CD4-positive, alpha-beta T cell treated with Interleukin-4 for 1 hour (primary cell): Measurements from ENCODE around the gene NRDC.
A peak's percentile ranks its signal among the peaks of the same experiment; 100 is the strongest.
"Not testable (repeated sequence)": the region's sequence is repeated elsewhere in the genome, so short reads cannot be mapped to it uniquely, and the experiment has no call there.

ENCODE experiments used
- DNase-seq, 2 donors: peaks; one replicate each; pipeline ENCODE4 v3.0.0-alpha.2; 2020 to 2022

Gene NRDC

GRCh38 chr1:51878616-51879336 is at the start of gene NRDC:
TSS of gene NRDC (minus strand) at chr1:51878727. CDS start at chr1:51878615, 112 bp downstream.
- peak; percentile 100 for DNase-seq

GRCh38 chr1:51927029-51927428 is 48.5 kb upstream of the NRDC start:
- DNase-seq = no peak

DNA sequence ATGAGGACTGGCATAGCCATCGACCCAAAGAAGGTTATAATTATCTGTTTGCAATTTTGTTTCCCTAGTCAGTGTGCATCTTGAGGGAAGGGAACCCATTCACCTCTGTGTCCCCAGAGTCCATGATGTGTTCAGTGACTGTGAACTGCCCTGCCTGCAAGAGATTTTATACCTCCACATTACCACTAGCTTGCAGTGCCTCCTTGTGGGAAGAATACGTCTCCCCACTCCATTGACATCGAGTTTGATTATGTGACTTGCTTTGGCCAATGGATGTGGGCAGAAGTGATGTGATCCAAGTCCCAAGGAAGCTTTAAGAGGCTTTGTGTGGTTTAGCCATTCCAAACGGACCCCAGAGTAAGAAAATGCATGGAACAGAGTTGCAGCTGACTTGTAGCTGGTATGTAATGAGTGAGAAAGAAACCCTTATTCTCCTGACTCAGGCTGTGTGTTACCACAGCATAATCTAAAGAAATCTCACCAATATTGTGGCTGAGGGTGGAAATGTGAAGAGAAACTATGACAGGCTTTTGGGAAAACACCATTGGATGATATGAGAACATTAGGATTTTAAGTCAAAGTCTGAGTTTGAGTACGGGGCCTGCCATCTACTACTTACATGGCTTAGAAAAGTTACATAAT is 47.8 kb upstream of the NRDC start:
- no peak for DNase-seq

- DNase-seq = no peak
Measured at GRCh38 chr1:51924455-51924854, 45.9 kb upstream of the NRDC start.

GRCh38 chr1:51922040-51922439 is 43.5 kb upstream of the NRDC start:
- no peak for DNase-seq

DNA sequence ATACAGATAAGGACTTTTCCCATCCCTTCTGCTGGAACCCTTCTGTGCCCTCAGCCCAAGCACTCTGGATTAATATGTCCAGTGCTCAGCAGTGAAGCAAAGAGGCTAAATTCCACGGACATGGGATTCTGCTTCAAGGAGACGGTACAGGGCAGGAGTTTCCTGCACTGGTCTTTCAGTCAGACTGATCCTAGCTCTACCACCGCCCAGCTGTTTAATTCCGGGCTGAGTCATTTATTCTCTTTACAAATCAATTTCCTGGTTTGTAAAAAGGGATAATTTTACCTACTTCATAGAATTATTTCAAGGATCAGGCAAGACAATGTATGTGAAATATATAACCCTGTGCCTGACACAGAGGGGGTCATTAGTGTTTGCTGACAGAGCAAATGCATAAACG is 41.6 kb upstream of the NRDC start:
- DNase-seq = no peak

DNA sequence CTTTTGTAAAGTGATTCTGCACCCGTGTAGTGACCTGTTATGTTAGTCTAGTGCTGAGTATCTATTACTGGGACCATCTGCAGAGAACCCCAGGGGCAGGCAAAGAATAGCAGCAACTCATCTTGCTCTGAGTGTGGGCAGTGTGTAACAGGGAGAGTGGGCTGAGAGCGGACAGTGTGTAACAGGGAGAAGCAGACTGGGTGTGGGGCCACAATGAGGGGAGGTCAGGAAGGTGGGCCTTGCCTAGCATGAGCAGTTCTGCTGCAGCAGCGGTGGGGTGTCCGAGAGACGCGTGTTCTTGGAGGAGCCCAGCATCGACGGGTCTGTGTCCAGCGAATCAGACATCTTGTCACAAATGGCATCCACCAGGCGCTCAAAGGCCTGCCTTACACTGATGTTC is 41.2 kb upstream of the NRDC start:
- DNase-seq = no peak

GRCh38 chr1:51916587-51917405 is 38.3 kb upstream of the NRDC start:
- no peak for DNase-seq

DNA sequence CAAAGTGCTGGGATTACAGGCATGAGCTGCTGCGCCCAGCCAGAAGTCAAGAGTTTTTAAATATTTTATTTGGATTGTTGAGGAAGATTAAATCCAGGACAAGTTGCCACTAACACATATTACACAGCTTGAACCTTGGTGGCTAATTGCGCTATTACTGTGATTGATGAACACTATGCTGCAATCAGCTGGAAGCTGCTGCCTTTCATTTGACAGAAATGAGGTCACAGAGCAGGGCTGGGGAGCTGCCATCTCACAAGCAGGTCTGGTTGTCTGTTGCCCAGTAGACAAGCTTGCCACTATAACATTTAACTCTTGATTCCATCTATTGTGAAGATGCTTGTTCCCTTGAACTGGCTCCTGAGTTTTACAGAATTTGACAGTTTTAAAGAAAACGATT is 37.4 kb upstream of the NRDC start:
- no peak for DNase-seq

DNA sequence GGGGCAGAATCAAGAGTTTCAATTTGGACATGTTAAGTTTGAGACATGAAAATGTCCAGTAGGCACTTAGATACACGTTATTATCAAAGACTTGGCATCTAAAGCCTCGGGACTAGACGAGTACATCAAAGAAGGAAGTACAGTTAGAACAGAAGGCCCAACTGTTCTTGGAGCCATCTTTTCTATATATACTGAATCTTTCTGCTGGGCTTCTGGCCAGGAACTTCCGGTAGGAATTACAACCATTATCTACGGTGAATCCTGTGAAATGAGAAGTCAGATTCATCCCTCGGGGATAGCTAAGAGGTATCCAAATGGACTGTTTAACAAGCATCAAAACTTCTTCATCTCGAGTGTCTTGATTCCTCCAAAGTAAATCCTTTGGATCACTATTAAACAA is 34.4 kb upstream of the NRDC start:
- no peak for DNase-seq

DNA sequence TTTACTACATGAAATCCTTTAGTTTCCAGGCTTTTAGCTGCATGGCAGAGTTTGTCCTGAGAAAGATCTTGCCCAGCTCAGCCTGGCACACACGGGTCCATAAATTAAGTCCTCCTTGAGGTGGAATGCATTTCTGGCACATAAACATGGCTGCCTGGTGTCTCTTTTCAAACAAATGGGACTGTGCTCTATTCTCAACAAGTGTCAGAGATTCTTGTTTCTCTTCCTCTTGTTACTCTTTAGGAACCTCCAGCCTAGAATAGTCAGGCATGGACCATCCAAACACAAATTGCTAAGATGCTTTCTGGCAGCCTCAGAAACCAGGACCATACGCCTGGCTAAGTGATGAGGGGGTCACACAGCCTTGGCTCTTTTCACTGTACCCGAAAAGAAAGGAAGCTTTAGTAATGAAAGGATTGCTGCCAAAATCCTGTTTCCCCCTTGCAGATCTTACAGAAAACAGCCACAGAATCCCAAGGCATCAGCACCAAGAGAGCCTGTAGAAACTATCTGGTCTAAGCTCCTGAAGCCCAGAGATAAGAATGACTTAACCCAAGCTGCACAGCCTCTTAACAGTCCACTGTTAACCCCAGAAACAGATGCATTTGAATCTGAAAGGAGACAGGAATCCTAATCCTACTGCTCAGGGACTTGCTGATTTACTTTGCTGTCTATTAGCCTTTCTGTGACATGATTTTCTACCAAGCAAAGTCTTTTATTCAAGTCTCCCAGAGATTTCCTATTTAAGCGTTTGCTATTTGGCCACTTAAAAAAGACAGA is 31.9 kb upstream of the NRDC start:
- no peak for DNase-seq

DNA sequence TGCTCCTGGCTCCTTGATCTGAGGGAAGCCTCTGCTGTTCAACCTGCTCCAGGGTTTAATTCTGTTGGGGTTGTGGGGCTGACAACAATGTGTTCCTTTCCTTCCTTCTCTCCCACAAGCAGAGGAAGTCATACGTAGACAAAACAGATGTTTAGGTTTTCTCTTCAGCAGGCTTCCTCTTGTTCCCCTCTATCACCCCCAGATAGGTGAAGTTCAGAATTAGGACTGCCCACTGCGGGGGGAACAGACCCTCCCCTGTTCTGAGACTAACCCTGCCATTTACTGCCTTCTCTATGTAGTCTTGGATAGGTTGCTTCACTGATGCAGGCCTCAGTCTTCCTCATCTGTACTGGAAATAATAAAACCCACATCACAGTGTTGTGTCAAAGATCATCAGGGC is 30.0 kb upstream of the NRDC start:
- no peak for DNase-seq

DNA sequence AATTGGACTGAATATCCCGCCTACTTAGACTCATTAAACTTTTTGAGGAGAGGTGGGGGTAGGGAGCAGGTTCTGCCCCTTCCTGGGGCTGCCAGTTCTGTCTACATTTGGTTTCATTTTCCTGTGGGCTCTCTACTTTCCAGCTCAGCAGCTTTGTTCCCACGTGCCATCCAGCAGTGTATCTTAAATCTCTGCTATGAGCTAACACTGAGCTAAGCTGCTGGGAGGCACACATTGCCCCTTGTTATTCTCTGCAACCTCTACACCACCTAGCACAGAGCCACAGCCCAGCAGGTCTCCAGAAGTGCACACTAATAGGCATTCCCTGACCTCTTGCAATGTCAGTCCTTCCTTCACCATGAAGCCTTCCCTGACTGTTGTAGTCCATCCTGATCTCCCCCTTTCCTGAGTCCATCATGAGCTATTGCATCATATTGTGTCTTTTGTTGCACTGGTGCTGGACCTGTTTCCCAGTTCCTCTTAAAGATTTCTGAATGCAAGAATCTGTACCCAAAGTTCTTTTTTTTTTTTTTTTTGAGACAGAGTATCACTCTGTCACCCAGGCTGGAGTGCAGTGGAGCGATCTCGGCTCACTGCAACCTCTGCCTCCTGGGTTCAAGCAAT is 28.7 kb upstream of the NRDC start:
- DNase-seq = no peak

DNA sequence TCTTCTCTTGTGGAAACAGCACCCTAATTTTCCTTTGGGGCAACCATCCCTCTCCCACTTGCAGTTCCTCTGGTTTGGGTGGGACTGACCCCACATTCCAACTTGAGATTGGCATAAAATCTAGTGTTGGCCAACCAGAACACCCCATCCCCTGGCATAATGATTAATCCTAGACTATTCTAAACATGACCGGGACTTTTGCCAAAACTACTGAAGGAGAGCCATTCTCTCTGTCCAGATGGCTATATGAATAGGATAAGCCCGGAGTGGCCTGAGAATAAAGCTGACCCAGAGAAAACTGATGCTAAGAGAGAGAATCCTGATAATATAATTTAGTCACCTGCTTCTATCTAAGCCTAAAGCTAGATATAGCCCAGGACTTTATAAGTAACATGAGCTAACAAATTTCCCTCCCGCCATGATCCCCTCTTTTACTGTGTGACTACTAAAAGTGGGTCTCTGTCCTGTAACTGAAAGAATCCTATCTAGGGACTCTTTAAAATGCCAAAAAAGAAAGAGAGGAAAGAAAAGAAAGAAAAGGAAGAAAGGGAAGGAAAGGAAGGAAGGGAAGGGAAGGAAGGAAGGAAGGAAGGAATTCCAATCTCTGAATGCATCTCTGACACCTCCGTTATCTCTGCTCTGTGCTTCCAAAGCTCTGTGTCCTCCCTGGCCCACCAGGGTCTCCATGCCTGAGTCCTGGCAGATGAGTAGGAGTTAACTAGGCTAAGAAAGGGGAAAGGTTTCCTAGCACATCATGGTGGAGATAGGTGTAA is 28.0 kb upstream of the NRDC start:
- DNase-seq = no peak

- DNase-seq = no peak
Measured at GRCh38 chr1:51902456-51902855, 23.9 kb upstream of the NRDC start.

- DNase-seq = no peak
Measured at GRCh38 chr1:51901151-51901550, 22.6 kb upstream of the NRDC start.

GRCh38 chr1:51899022-51899421 is 20.5 kb upstream of the NRDC start:
- DNase-seq = no peak

- no peak for DNase-seq
Measured at GRCh38 chr1:51898090-51898734, 19.7 kb upstream of the NRDC start.

- no peak for DNase-seq
Measured at GRCh38 chr1:51897699-51898031, 19.1 kb upstream of the NRDC start.

- DNase-seq = not testable (repeated sequence)
Measured at GRCh38 chr1:51894748-51895147, 16.2 kb upstream of the NRDC start.

- DNase-seq = no peak
Measured at GRCh38 chr1:51878308-51878615, 265 bp downstream of the NRDC start.
